Central memory CD8-positive, alpha-beta T cell (primary cell): ENCODE measurements around the gene FAF2.
A peak's percentile ranks its signal among the peaks of the same experiment; 100 is the strongest.

Experiments used
- ATAC-seq: fragments of 150-1000 bp; cut with Tn5 transposase; replicated peaks from 2 replicates; pipeline ENCODE4 v1.10.0; 2022; ENCODE audit warnings: mild to moderate bottlenecking, moderate FRiP score, moderate number of reproducible peaks; ENCODE audit not compliant: poor library complexity, severe bottlenecking; ENCODE audit errors: extremely low read depth
- DNase-seq, 2 donors: peaks; one replicate each; pipeline ENCODE4 v3.0.0; 2021; ENCODE audit warnings: low spot score in 2 of 2
- H3K27ac Mint-ChIP-seq: one replicate; pipeline ENCODE4 v1.8.0; 2022; ENCODE audit warnings: low read depth, mild to moderate bottlenecking, moderate library complexity, mixed read lengths
- H3K27me3 Mint-ChIP-seq: one replicate; pipeline ENCODE4 v1.8.0; 2022; ENCODE audit warnings: mixed read lengths
- H3K36me3 Mint-ChIP-seq: one replicate; pipeline ENCODE4 v1.8.0; 2022; ENCODE audit warnings: mild to moderate bottlenecking, moderate library complexity, mixed read lengths; ENCODE audit not compliant: insufficient read depth
- H3K4me1 Mint-ChIP-seq: one replicate; pipeline ENCODE4 v1.8.0; 2022; ENCODE audit warnings: mixed read lengths
- H3K4me3 Mint-ChIP-seq: one replicate; pipeline ENCODE4 v1.8.0; 2022; ENCODE audit warnings: mild to moderate bottlenecking, moderate library complexity, mixed read lengths
- H3K9me3 Mint-ChIP-seq: one replicate; pipeline ENCODE4 v1.8.0; 2022; ENCODE audit warnings: mixed read lengths

FAF2 gene

DNA sequence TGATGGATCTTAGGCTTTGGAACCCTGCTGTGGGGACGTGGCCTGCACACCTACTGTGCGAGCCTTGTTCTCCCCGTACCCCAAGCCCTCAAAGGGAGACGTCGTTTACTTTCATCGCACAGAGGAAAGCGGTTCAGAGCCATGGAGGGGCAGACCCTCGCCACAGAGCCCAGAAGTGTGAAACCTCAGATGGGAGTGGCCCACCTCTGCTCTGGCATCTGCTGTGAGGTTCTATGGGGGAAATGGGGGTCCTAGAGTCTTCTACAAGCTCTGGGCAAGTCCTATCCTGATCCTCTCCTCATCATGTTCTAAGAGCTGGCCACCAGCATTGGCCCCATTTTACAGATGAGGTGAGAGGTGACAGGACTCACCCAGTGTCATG, 92.8 kb downstream of the FAF2 start:
- peak overlapping the region; percentile 88 for H3K4me3 Mint-ChIP-seq
- no peaks in the 10 kb centered on the region for H3K27me3 Mint-ChIP-seq
- H3K4me1 Mint-ChIP-seq: peaks cover 64% of the 10 kb centered on the region
- peaks cover 29% of the 10 kb centered on the region for H3K36me3 Mint-ChIP-seq
- ATAC-seq (no peak), DNase-seq (peak in 1 of 2 donors; percentile 52)
- H3K27ac Mint-ChIP-seq: peak overlapping the region; percentile 91
- H3K9me3 Mint-ChIP-seq: no peaks in the 10 kb centered on the region

DNA sequence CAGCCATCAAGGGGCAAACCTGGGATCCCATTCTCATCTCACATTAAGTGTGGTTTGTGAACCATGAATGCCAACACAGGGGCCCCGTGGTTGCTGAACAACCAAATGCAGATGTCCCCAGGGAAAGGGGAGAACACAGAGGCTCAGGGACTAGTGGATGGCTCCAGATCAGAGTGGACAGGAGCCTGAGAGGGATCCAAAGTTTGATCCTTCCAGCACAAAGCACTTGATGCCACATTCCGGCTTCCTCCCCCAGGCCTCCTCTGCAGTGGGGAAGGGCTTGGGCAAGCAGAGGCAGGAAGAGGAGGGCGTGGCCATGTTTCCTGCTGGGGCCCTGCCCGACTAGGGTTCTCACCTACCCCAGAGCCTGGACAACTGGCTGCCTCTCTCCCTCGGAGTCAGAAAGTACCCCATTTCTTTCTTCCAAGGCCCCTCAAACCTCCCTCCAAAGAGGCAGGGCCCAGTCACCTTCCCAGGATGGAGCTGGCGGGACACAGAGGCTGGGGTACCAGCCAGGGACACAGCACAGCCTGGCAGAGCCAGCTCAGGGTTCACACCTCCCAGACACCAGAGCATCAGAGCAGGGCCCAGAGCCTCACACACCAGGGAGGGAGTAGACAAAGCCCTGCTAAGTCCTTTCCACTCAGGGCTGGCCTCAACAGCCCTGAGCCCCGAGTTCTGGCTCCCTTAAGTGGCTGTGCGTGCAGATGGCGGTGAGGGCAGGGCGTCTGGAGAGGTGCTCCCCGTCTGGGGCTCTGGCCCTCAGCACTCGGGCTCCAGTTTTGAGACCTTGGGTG, 93.4 kb downstream of the FAF2 start:
- H3K27ac Mint-ChIP-seq: peak overlapping the region; percentile 91
- DNase-seq (peak; percentile 56 to 66), ATAC-seq (peak; percentile 10)
- no peaks in the 10 kb centered on the region for H3K9me3 Mint-ChIP-seq
- peaks cover 28% of the 10 kb centered on the region for H3K36me3 Mint-ChIP-seq
- peaks cover 64% of the 10 kb centered on the region for H3K4me1 Mint-ChIP-seq
- H3K4me3 Mint-ChIP-seq: peak overlapping the region; percentile 88
- no peaks in the 10 kb centered on the region for H3K27me3 Mint-ChIP-seq

DNA sequence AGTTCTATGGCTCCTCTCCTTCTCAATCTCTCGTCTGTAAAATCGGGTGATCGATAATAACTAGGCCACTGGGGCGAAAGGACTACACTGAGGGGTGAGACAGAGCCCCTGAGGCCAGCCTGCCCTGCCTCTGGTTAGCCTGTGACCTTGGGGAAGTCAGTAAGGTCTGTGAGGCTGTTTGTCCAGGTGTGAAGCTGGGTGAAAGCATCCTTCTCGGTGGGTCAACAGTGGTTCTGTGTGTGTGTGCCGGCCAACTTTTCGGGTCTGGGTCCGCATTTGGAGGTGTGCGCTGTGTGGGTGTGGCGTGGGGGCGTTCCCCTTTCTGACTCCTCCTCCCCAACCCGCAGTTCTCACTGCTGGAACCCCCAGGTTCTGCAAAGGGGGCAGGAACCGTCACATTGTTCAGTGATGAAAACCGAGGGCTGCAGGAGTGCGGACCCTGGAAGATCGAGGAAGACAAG, 94.0 kb downstream of the FAF2 start:
- ATAC-seq: no peak

DNA sequence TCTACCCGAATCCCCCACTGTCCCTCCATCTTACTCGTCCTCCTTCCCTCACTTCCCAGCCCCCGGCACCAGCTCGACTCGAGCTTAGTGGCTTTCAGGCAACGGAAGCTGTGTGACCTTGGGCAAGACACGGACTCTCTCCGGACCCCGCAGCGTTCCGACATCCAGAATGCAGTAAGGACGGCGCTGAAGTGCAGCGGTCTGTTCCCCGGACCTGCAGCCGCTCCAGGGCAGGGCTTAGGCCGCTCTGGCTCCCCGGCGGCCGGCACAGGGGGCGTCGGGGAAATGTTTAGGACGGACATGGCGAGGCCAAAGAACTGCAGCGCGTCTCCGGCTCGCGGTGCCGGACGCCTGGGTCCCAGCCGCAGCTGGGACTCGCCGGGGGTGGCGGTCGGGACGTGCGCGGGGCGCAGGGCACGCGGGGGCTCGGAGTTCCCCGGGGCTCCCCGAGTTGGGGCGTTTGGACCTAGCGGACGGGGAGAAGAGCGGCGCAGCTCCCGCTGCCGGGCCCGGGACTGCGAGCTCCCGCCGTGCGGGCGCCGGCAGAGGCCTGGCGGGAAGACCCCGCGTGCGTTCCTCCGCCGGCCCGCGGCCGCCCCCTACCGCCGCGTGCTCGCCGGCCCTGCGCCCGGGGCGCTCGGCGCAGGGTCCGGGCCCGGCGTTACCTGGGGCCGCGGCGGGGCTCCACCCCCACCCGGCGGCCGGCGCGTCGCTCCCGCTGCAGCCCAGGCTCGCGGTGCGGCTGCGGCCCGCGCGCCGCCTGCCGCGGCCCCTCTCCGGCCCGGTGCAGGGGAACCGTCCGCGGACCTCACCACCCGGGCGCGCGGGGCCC, 94.6 kb downstream of the FAF2 start:
- Mint-ChIP-seq H3K4me1 (peaks cover 67% of the 10 kb centered on the region), H3K4me3 (peak overlapping the region; percentile 88), H3K36me3 (peaks cover 17% of the 10 kb centered on the region), H3K27me3 (no peaks in the 10 kb centered on the region), H3K9me3 (no peaks in the 10 kb centered on the region), H3K27ac (peak overlapping the region; percentile 91)
- no peak for DNase-seq
- ATAC-seq: peak; percentile 5

More for the DNA sequence above, 94.0 kb downstream of the FAF2 start:
- H3K9me3 Mint-ChIP-seq: no peaks in the 10 kb centered on the region
- DNase-seq: peak in 1 of 2 donors; percentile 50
- H3K27ac Mint-ChIP-seq: peak overlapping the region; percentile 91
- H3K4me1 Mint-ChIP-seq: peaks cover 64% of the 10 kb centered on the region
- H3K36me3 Mint-ChIP-seq: peaks cover 24% of the 10 kb centered on the region
- peak overlapping the region; percentile 88 for H3K4me3 Mint-ChIP-seq
- no peaks in the 10 kb centered on the region for H3K27me3 Mint-ChIP-seq

DNA sequence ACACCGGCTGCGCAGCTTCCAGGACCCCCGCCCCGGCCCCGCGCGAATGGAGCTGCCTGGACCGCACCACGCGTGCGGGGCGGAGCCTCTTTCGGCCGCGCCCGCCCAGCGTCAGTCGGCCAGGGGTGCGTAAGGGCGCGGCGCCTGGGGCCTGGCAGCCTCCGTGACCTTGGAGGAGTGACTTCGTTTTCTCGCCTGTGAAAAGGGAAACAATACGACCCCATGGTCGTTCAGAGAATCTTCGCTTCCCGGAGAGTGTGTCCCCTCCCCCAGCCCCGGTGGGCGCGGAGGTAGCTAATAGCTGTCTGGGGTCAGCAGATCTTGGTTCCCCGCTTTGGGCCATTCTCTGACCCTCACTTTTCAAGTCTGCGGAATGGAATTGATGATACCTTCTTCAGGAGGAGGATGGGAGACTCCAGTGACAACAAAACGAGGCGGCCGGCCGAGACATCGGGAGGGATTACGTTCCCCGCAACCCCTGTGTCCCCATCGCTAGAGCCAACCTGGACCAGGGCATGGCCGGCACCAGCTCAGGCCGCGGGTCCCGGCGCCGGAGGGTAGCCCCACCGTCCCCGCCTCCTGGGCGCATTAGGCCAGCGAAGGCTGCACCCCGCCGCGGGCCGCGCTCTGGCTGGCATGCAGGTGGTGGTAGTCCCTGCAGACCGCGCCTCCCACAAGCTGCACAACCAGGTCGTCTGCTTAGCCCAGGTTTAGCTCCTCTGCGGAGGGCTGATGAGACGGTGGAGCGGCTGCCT, 95.4 kb downstream of the FAF2 start:
- Mint-ChIP-seq H3K4me1 (peaks cover 61% of the 10 kb centered on the region), H3K27me3 (no peaks in the 10 kb centered on the region), H3K36me3 (peaks cover 14% of the 10 kb centered on the region), H3K4me3 (peak overlapping the region; percentile 85), H3K9me3 (no peaks in the 10 kb centered on the region), H3K27ac (peak overlapping the region; percentile 88)
- ATAC-seq (peak; percentile 66), DNase-seq (peak in 1 of 2 donors; percentile 57)

DNA sequence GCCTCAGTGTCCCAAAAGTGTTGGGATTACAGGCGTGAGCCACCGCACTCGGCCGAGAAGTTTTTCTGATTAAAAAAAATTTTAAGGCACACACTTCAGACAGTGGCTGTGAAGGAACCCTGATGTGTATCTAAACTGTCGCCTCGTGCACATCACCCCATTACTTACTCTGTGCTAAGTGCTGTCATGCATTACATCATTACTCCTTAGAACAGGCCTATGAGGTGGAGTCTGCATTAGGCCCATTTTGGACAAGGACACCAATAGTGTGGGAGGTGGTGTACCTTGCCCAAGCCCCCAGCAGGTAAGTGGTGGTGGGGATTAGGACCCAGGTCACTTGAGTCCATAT, 97.2 kb downstream of the FAF2 start:
- ATAC-seq (no peak), DNase-seq (no peak)
- Mint-ChIP-seq H3K4me1 (peaks cover 47% of the 10 kb centered on the region), H3K9me3 (no peaks in the 10 kb centered on the region), H3K27ac (peak overlapping the region; percentile 88), H3K27me3 (no peaks in the 10 kb centered on the region), H3K4me3 (peak overlapping the region; percentile 85), H3K36me3 (peaks cover 14% of the 10 kb centered on the region)

DNA sequence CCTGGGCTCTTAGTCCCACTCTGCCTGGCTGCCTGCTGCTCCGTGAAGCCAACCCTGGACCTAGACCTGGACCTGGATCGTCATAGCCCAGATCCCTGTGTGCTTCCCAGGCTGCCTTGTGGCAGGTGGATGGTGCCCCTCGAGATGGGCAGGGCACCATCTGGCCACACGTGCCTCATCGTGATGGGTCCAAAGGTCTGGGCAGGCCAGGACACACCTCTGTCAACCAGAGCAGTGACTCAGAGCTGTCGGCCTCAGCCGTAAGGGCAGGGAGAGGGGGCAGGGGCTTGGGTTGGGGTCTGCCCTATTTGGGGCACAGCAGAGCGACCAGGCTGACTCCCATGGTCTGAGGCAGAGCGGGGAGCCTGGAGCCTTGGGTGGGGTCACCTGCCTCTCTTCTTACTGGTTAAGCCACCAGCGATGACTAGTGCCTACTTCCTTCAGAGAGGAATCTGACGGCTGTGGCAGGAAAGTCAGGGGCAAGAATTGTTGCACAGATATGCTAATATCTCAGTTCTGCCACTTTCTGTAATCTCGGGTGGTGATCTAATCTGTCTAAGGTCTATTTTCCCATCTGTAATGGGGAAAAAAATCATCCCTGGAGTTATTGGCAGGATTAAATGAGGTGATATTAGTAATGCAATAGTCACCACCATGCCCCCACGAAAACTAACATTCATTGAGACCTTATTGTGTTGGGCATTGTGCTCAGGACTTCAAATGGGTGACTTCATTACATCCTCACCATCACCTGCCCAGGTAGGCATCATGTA, 97.7 kb downstream of the FAF2 start:
- Mint-ChIP-seq H3K4me1 (peaks cover 47% of the 10 kb centered on the region), H3K27ac (no peak overlapping the region), H3K4me3 (no peak overlapping the region), H3K36me3 (peaks cover 14% of the 10 kb centered on the region), H3K27me3 (no peaks in the 10 kb centered on the region), H3K9me3 (no peaks in the 10 kb centered on the region)
- DNase-seq: no peak
- ATAC-seq: no peak

DNA sequence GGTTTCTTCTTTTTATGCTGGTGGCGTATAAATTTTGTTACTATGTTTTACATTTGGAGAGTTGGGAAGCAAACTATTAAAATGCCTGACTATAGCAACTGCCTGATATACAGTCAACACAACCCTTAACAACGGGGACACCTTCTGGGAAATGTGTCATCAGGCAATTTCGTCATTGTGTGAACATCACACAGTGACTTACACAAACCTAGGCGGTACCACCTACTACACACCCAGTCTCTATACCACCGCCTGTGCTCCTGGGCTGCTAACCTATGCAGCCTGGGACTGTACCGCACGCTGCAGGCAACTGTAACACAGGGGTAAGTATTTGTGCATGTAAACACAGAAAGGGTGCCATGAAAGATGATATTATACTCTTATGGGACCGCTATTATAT, 99.6 kb downstream of the FAF2 start:
- H3K4me1 Mint-ChIP-seq: peaks cover 39% of the 10 kb centered on the region
- peak overlapping the region; percentile 53 for H3K27ac Mint-ChIP-seq
- no peak for ATAC-seq
- no peaks in the 10 kb centered on the region for H3K27me3 Mint-ChIP-seq
- no peak overlapping the region for H3K4me3 Mint-ChIP-seq
- peaks cover 5% of the 10 kb centered on the region for H3K36me3 Mint-ChIP-seq
- DNase-seq: no peak
- H3K9me3 Mint-ChIP-seq: no peaks in the 10 kb centered on the region

DNA sequence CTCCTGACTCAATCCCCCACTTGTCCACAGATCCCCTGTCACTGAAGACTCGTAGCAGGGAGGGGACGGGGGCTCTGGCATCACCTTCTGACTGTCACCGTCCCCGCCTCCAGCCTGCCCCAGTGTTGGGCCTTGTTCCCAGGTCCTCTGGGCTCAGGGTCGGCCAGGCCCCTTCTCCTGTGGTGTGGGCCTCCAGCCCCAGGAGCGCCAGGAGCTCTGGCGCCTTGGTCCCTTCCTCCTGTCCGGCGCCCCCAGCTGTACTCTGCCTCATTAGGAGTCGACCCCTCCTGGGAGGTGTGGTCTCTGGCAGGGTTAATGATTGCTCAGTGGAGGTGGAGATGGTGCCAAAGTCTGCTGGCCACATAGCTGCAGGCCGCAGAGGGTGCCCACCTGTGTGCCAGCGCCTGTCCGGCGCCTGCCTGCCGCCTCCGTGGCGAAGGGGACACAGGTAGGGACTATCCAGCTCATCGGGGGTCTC, 100.8 kb downstream of the FAF2 start, which contains the start of gene CDHR2:
CDHR2 (plus strand) TSS at position 376 of the 478 bp plus-strand sequence. CDS start 16,011 bp downstream, outside the sequence.
- H3K36me3 Mint-ChIP-seq: peaks cover 5% of the 10 kb centered on the region
- no peak for ATAC-seq
- peaks cover 41% of the 10 kb centered on the region for H3K4me1 Mint-ChIP-seq
- H3K27ac Mint-ChIP-seq: peak within 1 kb of the TSS; percentile 16
- H3K9me3 Mint-ChIP-seq: no peaks in the 10 kb centered on the region
- no peaks in the 10 kb centered on the region for H3K27me3 Mint-ChIP-seq
- peak within 1 kb of the TSS; percentile 53 for H3K4me3 Mint-ChIP-seq
- DNase-seq: no peak

DNA sequence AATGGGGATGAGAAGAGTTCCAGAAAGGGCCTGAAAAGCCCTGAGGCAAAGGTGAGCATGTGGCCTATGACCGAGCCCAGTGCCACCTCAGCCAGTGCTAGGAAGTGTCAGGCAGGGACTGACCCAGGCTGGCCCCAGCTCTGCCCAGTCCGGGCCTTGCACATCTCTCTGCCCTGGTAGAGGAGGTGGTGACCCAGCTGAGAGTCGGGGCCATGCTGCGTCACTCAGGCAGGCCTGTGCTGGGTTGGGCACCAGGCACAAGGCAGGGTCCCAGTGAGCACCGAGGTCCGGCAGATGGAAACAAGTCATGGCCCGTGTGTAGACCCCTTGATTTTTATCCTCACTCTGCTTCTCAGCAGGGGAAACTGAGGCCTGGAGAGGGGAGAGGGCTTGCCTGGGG, 101.7 kb downstream of the FAF2 start:
- Mint-ChIP-seq H3K4me3 (no peak overlapping the region), H3K27me3 (no peaks in the 10 kb centered on the region), H3K4me1 (peaks cover 35% of the 10 kb centered on the region), H3K36me3 (peaks cover 3% of the 10 kb centered on the region), H3K27ac (no peak overlapping the region), H3K9me3 (no peaks in the 10 kb centered on the region)
- DNase-seq (no peak), ATAC-seq (no peak)

DNA sequence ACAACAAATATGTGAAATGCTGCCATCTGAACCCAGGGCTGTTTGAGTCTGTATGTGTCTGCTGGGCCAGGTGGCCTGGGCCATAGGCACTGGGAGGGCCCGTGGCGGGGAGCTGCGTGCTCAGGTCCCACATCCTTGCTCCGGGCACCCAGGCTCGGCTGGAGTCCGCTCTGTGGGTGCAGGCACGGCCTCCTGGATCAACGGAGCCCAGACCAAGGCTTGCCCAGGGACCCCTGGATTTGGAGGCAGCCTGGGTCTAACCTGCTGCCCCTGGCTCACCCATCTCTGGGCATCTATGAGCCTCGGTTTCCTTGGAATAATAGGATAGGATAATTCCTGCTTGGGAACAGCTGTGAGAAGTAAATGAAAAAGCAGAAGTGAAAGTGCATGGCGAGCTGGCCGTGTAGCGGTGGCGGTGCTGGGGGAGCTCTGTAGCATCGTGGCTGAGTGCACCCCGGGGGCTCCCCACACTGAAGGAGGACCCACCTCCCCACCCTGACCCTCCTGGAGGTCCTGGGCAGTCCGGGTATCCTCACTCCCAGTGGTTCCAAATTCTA, 102.2 kb downstream of the FAF2 start:
- Mint-ChIP-seq H3K9me3 (no peaks in the 10 kb centered on the region), H3K4me1 (peaks cover 36% of the 10 kb centered on the region)

More for the DNA sequence above, 102.2 kb downstream of the FAF2 start:
- no peak for DNase-seq
- Mint-ChIP-seq H3K27ac (no peak overlapping the region), H3K27me3 (no peaks in the 10 kb centered on the region), H3K4me3 (peak overlapping the region; percentile 53), H3K36me3 (peaks cover 3% of the 10 kb centered on the region)
- ATAC-seq: no peak
